B cell (primary cell): ENCODE data around the gene CELA3A. TPM values are rescaled to one million over a fixed set of nuclear protein-coding genes. Genes with fewer than 3 reads are reported as not detected.
"Not testable (repeated sequence)": the region's sequence is repeated elsewhere in the genome, so short reads cannot be mapped to it uniquely, and the experiment has no call there.

Experiments
- ATAC-seq: fragments of 200-7000 bp; cut with Tn5 transposase; one replicate; pipeline ENCODE4 v1.10.0; 2021; ENCODE audit warnings: low read depth, mild to moderate bottlenecking, moderate number of reproducible peaks, moderate library complexity
- CTCF ChIA-PET: fragments of 350-600 bp; sonication (Branson Sonifier 250); formaldehyde crosslinking; loops from one replicate; lab custom pipeline; 2021; ENCODE audit warnings: antibody characterized with exemption, inconsistent platforms; lab: Charles Lee
- POLR2A ChIA-PET: fragments of 350-600 bp; sonication (Branson Sonifier 250); formaldehyde crosslinking; loops from one replicate; lab custom pipeline; 2021; ENCODE audit warnings: antibody characterized with exemption; lab: Charles Lee
- DNase-seq: peaks from one replicate; pipeline ENCODE4 v3.0.0; 2013
- H2AFZ ChIP-seq: 2 replicates; pipeline ENCODE4 v1.6.1; 2012; ENCODE audit warnings: mild to moderate bottlenecking, low read depth, low read length; ENCODE audit not compliant: insufficient read depth, poor library complexity, severe bottlenecking
- H3K27ac ChIP-seq, 2 donors: 1 replicate in 1 of 2; 2 replicates in 1 of 2; pipeline ENCODE4 v1.5.1; 2012 to 2013; ENCODE audit warnings: low read length in 2 of 2, mild to moderate bottlenecking in 2 of 2, moderate library complexity in 1 of 2
- H3K27me3 ChIP-seq, 4 experiments: fragments of 200-600 bp in 1 of 4; sonication (generic) in 1 of 4; replicated peaks in 1 of 4; 1 replicate in 2 of 4; 2 replicates in 2 of 4; pipeline versions ENCODE4 v1.6.1 to v1.7.0; 2013 to 2016; ENCODE audit warnings: low read length in 3 of 4, mild to moderate bottlenecking in 2 of 4, mixed read lengths in 1 of 4, moderate library complexity in 1 of 4; ENCODE audit not compliant: insufficient read depth in 4 of 4, control insufficient read depth in 3 of 4; ENCODE audit errors: control extremely low read depth in 1 of 4
- H3K36me3 ChIP-seq, 2 experiments: replicated peaks in 1 of 2; 1 replicate in 1 of 2; 2 replicates in 1 of 2; pipeline versions ENCODE4 v1.6.1 to v1.7.1; 2013; ENCODE audit warnings: low read length in 1 of 2; ENCODE audit not compliant: insufficient read depth in 2 of 2, control insufficient read depth in 1 of 2; ENCODE audit errors: control extremely low read depth in 1 of 2, extremely low read depth in 1 of 2
- H3K4me1 ChIP-seq, 2 donors: fragments of 200-600 bp in 1 of 2; sonication (generic) in 1 of 2; 1 replicate in 1 of 2; 2 replicates in 1 of 2; pipeline versions ENCODE4 v1.5.1 to v1.6.1; 2013 to 2017; ENCODE audit warnings: low read length in 2 of 2; ENCODE audit not compliant: control insufficient read depth in 2 of 2, insufficient read depth in 2 of 2
- H3K4me2 ChIP-seq: replicated peaks from 2 replicates; pipeline ENCODE3; 2012; ENCODE audit warnings: mild to moderate bottlenecking, low read depth, low read length; ENCODE audit not compliant: poor library complexity, severe bottlenecking
- H3K4me3 ChIP-seq, 5 experiments: fragments of 200-600 bp in 1 of 5; sonication (generic) in 1 of 5; 1 replicate in 3 of 5; 2 replicates in 2 of 5; pipeline versions ENCODE4 v1.5.1 to v1.7.0; 2011 to 2016; ENCODE audit warnings: low read length in 4 of 5, mild to moderate bottlenecking in 4 of 5, low read depth in 2 of 5, control low read depth in 1 of 5, moderate library complexity in 1 of 5; ENCODE audit not compliant: insufficient read depth in 1 of 5; ENCODE audit errors: control extremely low read depth in 1 of 5, extremely low read depth in 1 of 5
- H3K79me2 ChIP-seq: fragments of 200-600 bp; sonication (generic); one replicate; pipeline ENCODE4 v1.6.0; 2016; ENCODE audit warnings: low read length; ENCODE audit not compliant: control insufficient read depth, insufficient read depth
- H3K9ac ChIP-seq: fragments of 200-600 bp; sonication (generic); 2 replicates; pipeline ENCODE4 v1.6.1; 2017; ENCODE audit warnings: mild to moderate bottlenecking, low read length, moderate library complexity
- H3K9me3 ChIP-seq, 3 donors: one replicate each; pipeline versions ENCODE4 v1.6.1 to v1.7.1; 2013; ENCODE audit warnings: low read length in 2 of 3; ENCODE audit not compliant: control insufficient read depth in 2 of 3, insufficient read depth in 1 of 3; ENCODE audit errors: control extremely low read depth in 1 of 3
- H4K20me1 ChIP-seq: 2 replicates; pipeline ENCODE4 v1.6.0; 2012; ENCODE audit warnings: mild to moderate bottlenecking, low read length; ENCODE audit not compliant: insufficient read depth, control insufficient read depth, poor library complexity, severe bottlenecking
- H3K27ac Mint-ChIP-seq: one replicate; pipeline ENCODE4 v1.8.0; 2021; ENCODE audit warnings: mixed read lengths
- H3K27me3 Mint-ChIP-seq: one replicate; pipeline ENCODE4 v1.8.0; 2021; ENCODE audit warnings: mixed read lengths
- H3K4me1 Mint-ChIP-seq: one replicate; pipeline ENCODE4 v1.8.0; 2021; ENCODE audit warnings: mixed read lengths
- H3K4me3 Mint-ChIP-seq: one replicate; pipeline ENCODE4 v1.8.0; 2021; ENCODE audit warnings: mixed read lengths
- H3K9me3 Mint-ChIP-seq: one replicate; pipeline ENCODE4 v1.8.0; 2022; ENCODE audit warnings: mixed read lengths; ENCODE audit not compliant: insufficient read depth
- WGBS: methylation state at CpG from one replicate; pipeline ENCODE4 v1.1.5; 2013; ENCODE audit warnings: missing lambda C conversion rate; ENCODE audit not compliant: insufficient coverage; 5-methylcytosine and 5-hydroxymethylcytosine counted together
- intact Hi-C: fragments of 100-400 bp; cut with micrococcal nuclease; formaldehyde crosslinking; loops from one replicate; pipeline ENCODE4 v1.10.0; 2022
- polyA plus RNA-seq: library from polyadenylated mRNA; depleted of rRNA; stranded (reverse); fragments of >200 nt; gene quantifications from 2 replicates; pipeline ENCODE4 v1.2.3, GENCODE V29; 2012
- total RNA-seq, 2 donors: library from RNA; stranded (reverse); fragments of 120-200 nt in 1 of 2; gene quantifications; 1 replicate in 1 of 2; 2 replicates in 1 of 2; pipeline versions ENCODE4 v1.2.3 to v1.2.4, GENCODE V29; 2013 to 2022

CELA3A gene
- total and polyA plus RNA-seq, 2 donors (not counting 1 experiment from before 2014, with no cell fraction given), result not detected

DNA sequence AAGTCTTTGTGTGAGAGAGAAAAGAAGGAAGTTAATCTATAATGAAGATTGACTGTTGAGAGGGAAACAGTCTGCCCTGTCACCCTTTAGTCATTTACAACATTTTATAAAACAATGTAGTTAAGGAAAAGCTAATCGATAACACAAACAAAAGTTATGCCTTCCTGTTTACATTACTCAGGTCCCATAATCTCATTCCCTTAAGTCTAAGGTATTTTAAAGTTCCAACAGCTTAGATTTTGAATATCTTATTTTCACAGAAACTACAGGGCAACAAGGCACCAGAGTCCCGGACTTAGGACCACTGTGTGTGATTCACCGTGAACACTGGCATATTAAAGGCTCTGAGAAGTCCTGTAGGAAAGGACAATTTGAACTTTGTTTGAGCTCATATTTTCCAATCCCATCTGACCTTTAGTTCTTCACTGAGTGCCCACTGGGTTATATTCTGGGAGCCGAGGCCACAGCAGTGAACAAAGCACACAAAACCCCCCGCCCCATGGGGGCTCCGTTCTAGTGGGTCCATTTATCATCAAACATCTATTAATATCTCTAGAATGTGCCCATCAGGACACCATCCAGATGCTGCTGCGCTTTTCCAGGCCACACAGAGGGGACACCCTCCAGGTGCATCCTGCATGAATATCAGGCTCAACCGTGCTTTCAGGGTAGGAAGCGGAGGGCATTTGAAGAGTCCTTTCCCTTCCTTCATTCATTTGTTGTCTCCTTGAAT lies 3.4 kb upstream of the CELA3A start:
- H3K9me3 Mint-ChIP-seq, H3K4me3 ChIP-seq, H3K4me3 Mint-ChIP-seq, H3K27ac Mint-ChIP-seq, H3K4me1 Mint-ChIP-seq, H3K79me2 ChIP-seq, H3K9me3 ChIP-seq, DNase-seq, intact Hi-C loops, H3K4me2 ChIP-seq, H4K20me1 ChIP-seq, H3K27ac ChIP-seq, H2AFZ ChIP-seq, H3K36me3 ChIP-seq, H3K9ac ChIP-seq, H3K4me1 ChIP-seq, ATAC-seq, H3K27me3 ChIP-seq, POLR2A ChIA-PET, H3K27me3 Mint-ChIP-seq: not testable (repeated sequence)
- 100% methylated on average over 1 of the region's 9 CpGs for WGBS
- CTCF ChIA-PET, result interaction anchor here (0.6 kb wide), 1 partner anchor 443 kb away, joined by 3 read pairs; no protein-coding TSS in a partner anchor

DNA sequence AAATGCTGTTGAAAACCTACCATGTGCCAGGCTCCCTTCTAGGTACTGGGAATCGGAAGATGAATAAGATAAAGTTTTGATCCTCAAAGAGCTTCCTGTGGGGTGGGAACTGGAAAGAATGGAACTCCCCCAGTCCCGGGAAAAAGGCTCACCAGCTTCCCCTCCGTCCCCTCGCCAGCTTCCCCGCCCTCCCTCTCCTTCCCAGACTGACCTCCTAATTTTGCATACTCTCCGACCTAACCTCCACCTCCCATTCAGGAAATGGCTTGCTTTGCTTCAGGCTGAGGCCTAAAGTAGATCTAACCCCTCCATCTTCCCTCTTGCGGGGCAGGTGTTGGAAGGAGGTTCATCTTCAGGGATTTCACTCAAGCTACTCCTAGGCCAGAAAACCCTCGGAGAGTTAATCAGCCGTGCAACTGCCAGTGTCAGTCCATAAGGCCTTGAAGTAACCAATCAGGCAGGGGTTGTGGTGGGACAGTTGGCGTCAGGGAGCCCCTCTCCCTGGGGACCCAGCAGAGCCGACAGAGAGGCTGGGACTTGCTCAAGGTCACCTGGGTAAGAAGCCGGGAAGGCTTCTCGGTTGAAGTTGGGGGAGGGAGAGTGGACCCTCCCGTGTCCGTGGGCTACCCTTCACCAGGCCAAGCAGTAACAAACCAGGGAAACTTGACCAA lies 2.7 kb upstream of the CELA3A start:
- H3K79me2 ChIP-seq, H3K9me3 ChIP-seq, H2AFZ ChIP-seq, H3K4me1 ChIP-seq, H3K9ac ChIP-seq, H3K4me3 Mint-ChIP-seq, H3K27me3 ChIP-seq, H4K20me1 ChIP-seq, H3K4me1 Mint-ChIP-seq, H3K27ac ChIP-seq, H3K4me3 ChIP-seq, H3K36me3 ChIP-seq, POLR2A ChIA-PET, intact Hi-C loops, ATAC-seq, H3K4me2 ChIP-seq, H3K27ac Mint-ChIP-seq, H3K9me3 Mint-ChIP-seq, DNase-seq, H3K27me3 Mint-ChIP-seq: not testable (repeated sequence)
- CTCF ChIA-PET, result interaction anchor here (0.6 kb wide), 1 partner anchor 443 kb away, joined by 3 read pairs; no protein-coding TSS in a partner anchor
- WGBS, result no CpG with 5 or more reads among the region's 15 CpGs

DNA sequence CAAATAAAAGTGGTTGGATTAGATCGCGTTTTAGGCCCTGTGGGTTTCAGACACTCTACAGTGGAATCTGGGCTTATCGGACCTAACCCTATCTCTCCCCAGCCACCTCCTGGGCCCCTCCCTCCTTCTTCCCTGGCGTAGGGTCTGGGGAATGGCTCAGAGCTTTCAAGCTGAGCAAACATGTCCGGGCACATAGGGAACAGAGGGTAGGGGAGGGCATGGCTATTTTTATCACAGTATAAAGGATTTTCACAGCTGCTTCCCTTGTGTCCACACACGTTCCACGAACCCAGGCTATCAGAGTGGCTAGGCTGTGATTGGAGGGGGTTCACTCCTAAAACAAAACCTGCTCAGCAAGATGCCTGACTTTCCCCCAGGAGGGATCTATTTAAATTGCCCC lies 1.8 kb upstream of the CELA3A start:
- intact Hi-C loops, H3K9me3 Mint-ChIP-seq, H3K4me1 ChIP-seq, DNase-seq, H3K27ac Mint-ChIP-seq, H3K4me2 ChIP-seq, POLR2A ChIA-PET, H3K4me3 ChIP-seq, H3K27me3 ChIP-seq, H3K27me3 Mint-ChIP-seq, H2AFZ ChIP-seq, H3K4me1 Mint-ChIP-seq, H3K9me3 ChIP-seq, CTCF ChIA-PET, H3K4me3 Mint-ChIP-seq, H3K36me3 ChIP-seq, ATAC-seq, H4K20me1 ChIP-seq, H3K9ac ChIP-seq, H3K79me2 ChIP-seq, H3K27ac ChIP-seq: not testable (repeated sequence)
- no CpG with 5 or more reads among the region's 7 CpGs for WGBS

DNA sequence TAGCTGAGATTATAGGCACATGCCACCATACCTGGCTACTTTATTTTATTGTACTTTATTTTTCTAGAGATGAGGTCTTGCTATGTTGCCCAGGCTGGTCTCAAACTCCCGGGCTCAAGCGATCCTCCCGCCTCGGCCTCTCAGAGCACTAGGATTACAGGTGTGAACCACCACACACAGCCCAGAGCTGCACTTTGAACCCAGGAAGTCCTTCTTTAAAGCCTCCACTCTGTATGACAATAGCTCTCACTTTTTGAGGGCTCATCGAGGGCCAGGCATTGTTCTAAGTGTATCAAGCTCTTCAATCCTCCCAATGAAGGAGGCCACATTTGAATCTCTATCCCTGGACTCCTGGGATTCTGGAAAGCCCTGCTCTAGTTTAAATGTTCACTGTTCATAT lies 1.0 kb downstream of the CELA3A start:
- POLR2A ChIA-PET, H3K4me3 ChIP-seq, H3K79me2 ChIP-seq, H3K4me1 ChIP-seq, H3K9me3 ChIP-seq, H3K9me3 Mint-ChIP-seq, H3K27ac Mint-ChIP-seq, H3K4me1 Mint-ChIP-seq, H4K20me1 ChIP-seq, H3K36me3 ChIP-seq, DNase-seq, intact Hi-C loops, H3K4me3 Mint-ChIP-seq, ATAC-seq, CTCF ChIA-PET, H3K9ac ChIP-seq, H2AFZ ChIP-seq, H3K27ac ChIP-seq, H3K4me2 ChIP-seq, H3K27me3 Mint-ChIP-seq, H3K27me3 ChIP-seq: not testable (repeated sequence)
- 29% methylated on average over 1 of the region's 5 CpGs for WGBS
